Measurements from ENCODE around the gene MORC4. TPM values are rescaled to one million over a fixed set of nuclear protein-coding genes. Genes with fewer than 3 reads are reported as not detected.
"Not testable (repeated sequence)": the region's sequence is repeated elsewhere in the genome, so short reads cannot be mapped to it uniquely, and the experiment has no call there.

Gene MORC4
- total and polyA plus RNA-seq, 9 donors, result 33.6 to 40.4 (median 36.6) TPM

- H3K9me3 ChIP-seq (replicated peaks; ENCODE audit: control insufficient read depth, low read depth, low read length), result no peaks in the 10 kb centered on the region
- WGBS (ENCODE audit: insufficient coverage), result no CpG with 5 or more reads among the region's 2 CpGs
- peaks cover 2% of the 10 kb centered on the region for H3K27me3 ChIP-seq (ENCODE audit: control insufficient read depth, insufficient read depth, low read length)
- H3K4me1 ChIP-seq (ENCODE audit: control insufficient read depth, insufficient read depth, low read length), result no peaks in the 10 kb centered on the region
- DNase-seq, result no peak
- peaks cover 2% of the 10 kb centered on the region for H3K36me3 ChIP-seq (ENCODE audit: control insufficient read depth, insufficient read depth, low read length)
- H3K27ac ChIP-seq (ENCODE audit: low read length), result no peak overlapping the region
- no peak overlapping the region for H3K4me3 ChIP-seq (ENCODE audit: low read length)
Measured at GRCh38 chrX:106987488-106987887, 12.5 kb downstream of the MORC4 start.

- Histone ChIP-seq H3K27ac (ENCODE audit: low read length) (no peak overlapping the region), H3K4me1 (ENCODE audit: control insufficient read depth, insufficient read depth, low read length) (no peaks in the 10 kb centered on the region), H3K36me3 (ENCODE audit: control insufficient read depth, insufficient read depth, low read length) (peaks cover 2% of the 10 kb centered on the region), H3K27me3 (ENCODE audit: control insufficient read depth, insufficient read depth, low read length) (peaks cover 2% of the 10 kb centered on the region), H3K9me3 (replicated peaks; ENCODE audit: control insufficient read depth, low read depth, low read length) (no peaks in the 10 kb centered on the region), H3K4me3 (ENCODE audit: low read length) (no peak overlapping the region)
- no CpG with 5 or more reads among the region's 6 CpGs for WGBS (ENCODE audit: insufficient coverage)
- DNase-seq, result no peak
Measured at GRCh38 chrX:106980952-106981626, 18.9 kb downstream of the MORC4 start.

DNA sequence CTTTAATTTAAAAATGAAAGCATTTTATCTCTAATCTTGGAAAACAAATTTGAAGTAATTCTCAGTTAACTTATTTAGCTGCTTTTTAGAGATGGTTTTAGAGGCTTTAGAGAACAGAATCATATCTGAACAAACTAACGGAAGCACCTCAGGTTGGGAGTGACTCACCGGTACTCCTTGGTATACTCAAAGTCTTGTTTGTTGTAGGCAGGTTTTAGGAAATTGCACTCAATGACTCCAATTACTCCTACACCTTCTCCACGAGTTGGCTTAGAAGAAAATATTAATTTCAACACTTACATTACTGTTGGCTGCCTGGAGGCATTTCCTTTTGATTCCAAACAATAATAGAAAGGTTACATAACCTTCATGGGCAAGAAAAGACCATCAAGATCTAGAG lies 23.6 kb downstream of the MORC4 start:
- Histone ChIP-seq H3K27ac (ENCODE audit: low read length) (no peak overlapping the region), H3K4me3 (ENCODE audit: low read length) (no peak overlapping the region), H3K4me1 (ENCODE audit: control insufficient read depth, insufficient read depth, low read length) (no peaks in the 10 kb centered on the region), H3K36me3 (ENCODE audit: control insufficient read depth, insufficient read depth, low read length) (no peaks in the 10 kb centered on the region), H3K27me3 (ENCODE audit: control insufficient read depth, insufficient read depth, low read length) (peaks cover 2% of the 10 kb centered on the region), H3K9me3 (replicated peaks; ENCODE audit: control insufficient read depth, low read depth, low read length) (no peaks in the 10 kb centered on the region)
- DNase-seq, result no peak
- no CpG with 5 or more reads among the region's 3 CpGs for WGBS (ENCODE audit: insufficient coverage)

DNA sequence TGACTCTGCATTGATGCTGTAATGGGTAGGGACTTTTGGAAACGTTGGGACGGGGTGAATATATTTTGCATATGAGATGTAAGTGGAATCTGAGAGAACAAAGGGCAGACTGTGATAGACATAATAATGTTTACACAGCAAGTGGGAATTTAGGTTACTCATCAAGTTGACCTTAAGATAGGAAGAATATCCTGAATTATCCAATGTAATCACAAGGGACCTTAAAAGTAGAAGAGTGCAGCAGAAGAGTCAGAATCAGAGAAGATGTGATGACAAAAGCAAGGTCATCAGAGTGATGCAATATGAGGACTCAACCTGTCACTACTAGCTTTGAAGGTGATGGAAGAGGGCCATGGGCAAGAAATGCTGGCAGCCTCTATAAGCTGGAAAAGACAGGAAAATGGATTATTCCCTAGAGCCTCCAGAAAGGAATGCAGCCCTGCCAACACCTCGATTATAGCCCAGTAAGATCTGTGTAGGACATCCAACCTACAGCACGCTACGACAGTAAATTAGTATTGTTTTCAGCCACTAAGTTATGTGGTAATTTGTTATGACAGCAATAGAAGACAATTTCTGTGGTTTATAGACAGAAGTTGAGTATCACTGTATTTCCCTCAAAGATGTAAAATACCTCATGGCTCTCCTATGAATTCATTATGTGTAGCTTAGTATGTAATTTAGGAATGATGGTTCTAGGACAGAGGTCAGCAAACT lies 26.4 kb downstream of the MORC4 start:
- WGBS (ENCODE audit: insufficient coverage), result no CpG with 5 or more reads among the region's 5 CpGs
- no peaks in the 10 kb centered on the region for H3K9me3 ChIP-seq (replicated peaks; ENCODE audit: control insufficient read depth, low read depth, low read length)
- no peaks in the 10 kb centered on the region for H3K36me3 ChIP-seq (ENCODE audit: control insufficient read depth, insufficient read depth, low read length)
- H3K27me3 ChIP-seq (ENCODE audit: control insufficient read depth, insufficient read depth, low read length), result peaks cover 2% of the 10 kb centered on the region
- H3K27ac ChIP-seq (ENCODE audit: low read length), result no peak overlapping the region
- no peak overlapping the region for H3K4me3 ChIP-seq (ENCODE audit: low read length)
- no peaks in the 10 kb centered on the region for H3K4me1 ChIP-seq (ENCODE audit: control insufficient read depth, insufficient read depth, low read length)
- DNase-seq, result no peak

GRCh38 chrX:106972896-106973295 lies 27.1 kb downstream of the MORC4 start:
- no peaks in the 10 kb centered on the region for H3K4me1 ChIP-seq (ENCODE audit: control insufficient read depth, insufficient read depth, low read length)
- H3K27me3 ChIP-seq (ENCODE audit: control insufficient read depth, insufficient read depth, low read length), result peaks cover 2% of the 10 kb centered on the region
- H3K4me3 ChIP-seq (ENCODE audit: low read length), result no peak overlapping the region
- no peaks in the 10 kb centered on the region for H3K36me3 ChIP-seq (ENCODE audit: control insufficient read depth, insufficient read depth, low read length)
- no peaks in the 10 kb centered on the region for H3K9me3 ChIP-seq (replicated peaks; ENCODE audit: control insufficient read depth, low read depth, low read length)
- DNase-seq, result no peak
- H3K27ac ChIP-seq (ENCODE audit: low read length), result no peak overlapping the region

DNA sequence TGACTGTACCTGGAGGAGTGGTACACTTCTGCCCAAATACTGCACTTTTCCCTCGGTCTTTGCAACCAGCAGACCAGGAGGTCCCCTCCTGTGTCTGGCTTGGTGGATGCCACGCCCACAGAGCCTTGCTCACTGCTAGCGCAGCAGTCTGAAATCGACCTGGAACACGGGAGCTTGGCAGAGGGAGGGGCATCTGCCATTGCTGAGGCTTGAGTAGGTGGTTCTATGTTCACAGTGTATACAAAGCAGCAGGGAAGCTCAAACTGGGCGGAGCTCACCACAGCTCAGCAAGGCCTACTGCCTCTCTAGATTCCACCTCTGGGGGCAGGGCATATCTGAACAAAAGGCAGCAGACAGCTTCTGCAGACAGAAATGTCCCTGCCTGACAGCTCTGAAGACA lies 33.5 kb downstream of the MORC4 start:
- not testable (repeated sequence) for H3K36me3 ChIP-seq (ENCODE audit: control insufficient read depth, insufficient read depth, low read length); H3K4me3 ChIP-seq (ENCODE audit: low read length); H3K27ac ChIP-seq (ENCODE audit: low read length); H3K9me3 ChIP-seq (replicated peaks; ENCODE audit: control insufficient read depth, low read depth, low read length); DNase-seq; H3K27me3 ChIP-seq (ENCODE audit: control insufficient read depth, insufficient read depth, low read length); H3K4me1 ChIP-seq (ENCODE audit: control insufficient read depth, insufficient read depth, low read length)
- WGBS (ENCODE audit: insufficient coverage), result 58% methylated on average over 6 of the region's 6 CpGs

DNA sequence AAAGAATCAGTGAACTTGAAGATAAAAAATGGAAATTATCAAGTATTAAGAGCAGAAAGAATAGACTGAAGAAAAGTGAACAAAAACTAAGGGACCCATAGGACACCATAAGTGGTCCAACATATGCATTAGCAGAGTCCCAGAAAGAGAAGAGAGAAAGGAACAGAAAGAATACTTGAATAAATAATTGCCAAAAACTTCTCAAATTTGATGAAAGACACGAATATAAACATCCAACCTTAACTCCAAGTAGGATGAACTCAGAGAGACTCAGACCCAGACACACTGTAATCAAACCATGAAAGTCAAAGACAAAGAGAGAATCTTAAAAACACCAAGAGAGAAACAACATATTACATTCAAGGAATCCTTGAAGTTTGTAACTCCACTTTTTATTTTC lies 35.7 kb downstream of the MORC4 start:
- Histone ChIP-seq H3K36me3 (ENCODE audit: control insufficient read depth, insufficient read depth, low read length) (peaks cover 3% of the 10 kb centered on the region), H3K4me3 (ENCODE audit: low read length) (no peak overlapping the region), H3K27ac (ENCODE audit: low read length) (no peak overlapping the region), H3K27me3 (ENCODE audit: control insufficient read depth, insufficient read depth, low read length) (peaks cover 7% of the 10 kb centered on the region), H3K9me3 (replicated peaks; ENCODE audit: control insufficient read depth, low read depth, low read length) (no peaks in the 10 kb centered on the region), H3K4me1 (ENCODE audit: control insufficient read depth, insufficient read depth, low read length) (no peaks in the 10 kb centered on the region)
- no CpG with 5 or more reads among the region's 1 CpG for WGBS (ENCODE audit: insufficient coverage)
- no peak for DNase-seq

- DNase-seq, result no peak
- H3K27ac ChIP-seq (ENCODE audit: low read length), result no peak overlapping the region
- peaks cover 7% of the 10 kb centered on the region for H3K27me3 ChIP-seq (ENCODE audit: control insufficient read depth, insufficient read depth, low read length)
- H3K4me3 ChIP-seq (ENCODE audit: low read length), result no peak overlapping the region
- peaks cover 3% of the 10 kb centered on the region for H3K36me3 ChIP-seq (ENCODE audit: control insufficient read depth, insufficient read depth, low read length)
- H3K9me3 ChIP-seq (replicated peaks; ENCODE audit: control insufficient read depth, low read depth, low read length), result no peaks in the 10 kb centered on the region
- no peaks in the 10 kb centered on the region for H3K4me1 ChIP-seq (ENCODE audit: control insufficient read depth, insufficient read depth, low read length)
Measured at GRCh38 chrX:106963111-106963510, 36.9 kb downstream of the MORC4 start.

DNA sequence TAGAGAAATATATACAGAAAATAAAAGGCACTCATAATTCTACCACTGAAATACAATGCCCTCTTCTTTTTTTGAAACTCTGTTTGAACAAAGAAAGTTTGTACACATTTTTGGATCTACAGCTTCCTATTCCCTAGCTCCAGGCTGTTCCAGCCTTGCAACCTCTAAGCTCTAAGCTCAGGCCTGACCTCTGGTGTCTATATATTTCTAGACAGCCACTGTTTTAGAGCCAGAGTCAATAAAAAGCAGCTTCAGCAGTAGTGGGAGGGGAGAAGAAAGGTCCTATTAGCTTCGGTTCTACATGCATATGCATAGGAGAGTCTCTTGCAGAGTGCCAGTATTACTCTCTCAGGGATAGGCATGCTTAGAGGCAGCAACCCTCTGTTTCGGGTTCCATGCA lies 40.1 kb downstream of the MORC4 start:
- Histone ChIP-seq H3K27me3 (ENCODE audit: control insufficient read depth, insufficient read depth, low read length) (peaks cover 8% of the 10 kb centered on the region), H3K4me1 (ENCODE audit: control insufficient read depth, insufficient read depth, low read length) (no peaks in the 10 kb centered on the region), H3K4me3 (ENCODE audit: low read length) (no peak overlapping the region), H3K9me3 (replicated peaks; ENCODE audit: control insufficient read depth, low read depth, low read length) (no peaks in the 10 kb centered on the region), H3K36me3 (ENCODE audit: control insufficient read depth, insufficient read depth, low read length) (peaks cover 15% of the 10 kb centered on the region), H3K27ac (ENCODE audit: low read length) (no peak overlapping the region)
- 33% methylated on average over 1 of the region's 2 CpGs for WGBS (ENCODE audit: insufficient coverage)
- DNase-seq, result peak; percentile 6

DNA sequence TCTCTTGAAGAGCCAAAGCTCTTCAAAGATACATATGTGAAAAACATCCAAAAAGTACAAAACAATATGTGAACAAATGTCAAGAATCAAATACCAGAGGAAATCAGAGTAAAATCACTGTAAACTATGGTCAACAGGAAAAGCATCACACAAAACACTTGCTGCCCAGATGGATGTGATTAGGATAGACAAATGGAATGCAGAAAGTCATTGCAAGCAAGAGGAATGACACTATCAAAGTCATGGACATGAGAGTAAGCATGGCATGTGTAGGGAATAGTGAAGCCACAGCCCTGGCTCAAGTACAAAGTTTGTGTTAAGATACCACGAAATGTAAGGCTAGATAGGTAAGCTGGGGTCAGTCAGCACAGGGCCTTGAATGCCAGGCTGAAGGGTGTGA lies 42.2 kb downstream of the MORC4 start:
- Histone ChIP-seq H3K36me3 (ENCODE audit: control insufficient read depth, insufficient read depth, low read length) (peaks cover 16% of the 10 kb centered on the region), H3K9me3 (replicated peaks; ENCODE audit: control insufficient read depth, low read depth, low read length) (no peaks in the 10 kb centered on the region), H3K27me3 (ENCODE audit: control insufficient read depth, insufficient read depth, low read length) (peaks cover 12% of the 10 kb centered on the region), H3K27ac (ENCODE audit: low read length) (no peak overlapping the region), H3K4me1 (ENCODE audit: control insufficient read depth, insufficient read depth, low read length) (no peaks in the 10 kb centered on the region), H3K4me3 (ENCODE audit: low read length) (no peak overlapping the region)
- no peak for DNase-seq
- WGBS (ENCODE audit: insufficient coverage), result 40% methylated on average over 1 of the region's 1 CpG

Measured in muscle of leg (tissue), 11 donors.